GM12874 (cell line): ENCODE results near the gene SLC39A11.

Experiments
- TF ChIP-seq, protein P1 (sequence below): IDR thresholded peaks from 2 replicates; pipeline ENCODE4 v1.5.1; 2011; ENCODE audit warnings: low read depth, mild to moderate bottlenecking, control low read depth, low read length, moderate library complexity; ENCODE audit not compliant: insufficient read depth

The SLC39A11 gene

DNA sequence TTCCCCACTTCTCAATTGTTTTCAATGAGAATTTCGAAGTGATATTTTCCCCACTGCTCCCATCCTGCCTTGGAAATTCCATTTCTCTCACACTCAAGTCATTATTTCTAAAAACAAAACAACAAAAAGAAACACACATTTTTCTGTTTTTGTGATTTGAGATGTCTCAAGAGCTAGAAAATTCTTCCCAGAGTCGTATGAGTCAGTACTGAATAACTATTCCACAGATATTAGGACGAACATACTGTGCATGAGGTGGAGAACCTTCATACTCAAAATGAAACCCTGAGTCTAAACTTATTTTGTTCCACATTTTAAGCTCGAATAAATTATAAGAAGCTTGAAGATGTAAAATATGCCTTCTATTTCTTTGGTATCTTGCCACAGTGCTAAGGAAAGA lies 204.6 kb downstream of the SLC39A11 start:
- TF ChIP-seq, protein P1, sequence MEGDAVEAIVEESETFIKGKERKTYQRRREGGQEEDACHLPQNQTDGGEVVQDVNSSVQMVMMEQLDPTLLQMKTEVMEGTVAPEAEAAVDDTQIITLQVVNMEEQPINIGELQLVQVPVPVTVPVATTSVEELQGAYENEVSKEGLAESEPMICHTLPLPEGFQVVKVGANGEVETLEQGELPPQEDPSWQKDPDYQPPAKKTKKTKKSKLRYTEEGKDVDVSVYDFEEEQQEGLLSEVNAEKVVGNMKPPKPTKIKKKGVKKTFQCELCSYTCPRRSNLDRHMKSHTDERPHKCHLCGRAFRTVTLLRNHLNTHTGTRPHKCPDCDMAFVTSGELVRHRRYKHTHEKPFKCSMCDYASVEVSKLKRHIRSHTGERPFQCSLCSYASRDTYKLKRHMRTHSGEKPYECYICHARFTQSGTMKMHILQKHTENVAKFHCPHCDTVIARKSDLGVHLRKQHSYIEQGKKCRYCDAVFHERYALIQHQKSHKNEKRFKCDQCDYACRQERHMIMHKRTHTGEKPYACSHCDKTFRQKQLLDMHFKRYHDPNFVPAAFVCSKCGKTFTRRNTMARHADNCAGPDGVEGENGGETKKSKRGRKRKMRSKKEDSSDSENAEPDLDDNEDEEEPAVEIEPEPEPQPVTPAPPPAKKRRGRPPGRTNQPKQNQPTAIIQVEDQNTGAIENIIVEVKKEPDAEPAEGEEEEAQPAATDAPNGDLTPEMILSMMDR, result no peak

DNA sequence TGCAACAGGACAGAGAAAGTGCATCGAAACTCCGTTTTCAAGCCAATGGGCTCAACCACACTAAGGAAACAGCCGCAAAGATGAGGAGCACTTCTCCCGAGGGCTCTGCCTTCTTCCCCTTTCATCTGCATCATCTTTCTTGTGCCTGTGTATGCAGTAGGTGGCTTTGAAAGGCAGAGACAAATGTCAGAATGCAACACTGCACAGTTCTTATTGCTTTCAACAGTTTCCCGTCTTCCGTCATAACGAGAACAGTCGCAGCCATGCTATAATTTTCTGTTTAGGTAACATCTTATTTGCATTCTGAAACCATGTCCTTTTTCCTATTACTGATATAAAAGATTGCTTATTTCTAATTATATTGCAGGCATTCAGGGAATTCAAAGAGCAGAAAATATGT lies 205.2 kb downstream of the SLC39A11 start:
- TF ChIP-seq, protein P1, result no peak

DNA sequence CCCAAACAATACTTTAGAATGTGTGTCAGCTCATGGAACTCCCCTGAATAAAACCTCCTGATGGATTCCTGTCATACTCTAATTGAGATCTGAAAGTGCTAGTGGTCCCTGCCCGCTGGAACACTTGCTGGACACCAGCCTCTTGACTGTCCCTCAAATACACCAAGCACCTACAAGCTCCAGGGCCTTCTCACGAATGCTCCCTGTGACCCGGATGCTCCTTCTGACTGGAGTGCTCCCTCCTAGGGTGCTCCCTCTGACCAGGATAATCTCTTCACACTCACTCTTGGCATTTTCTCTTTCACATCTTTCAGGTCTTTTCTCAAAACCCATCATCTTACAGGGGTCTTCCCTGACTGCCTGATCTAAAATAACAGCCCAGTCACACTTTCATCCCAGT lies 205.9 kb downstream of the SLC39A11 start:
- TF ChIP-seq, protein P1, result no peak

DNA sequence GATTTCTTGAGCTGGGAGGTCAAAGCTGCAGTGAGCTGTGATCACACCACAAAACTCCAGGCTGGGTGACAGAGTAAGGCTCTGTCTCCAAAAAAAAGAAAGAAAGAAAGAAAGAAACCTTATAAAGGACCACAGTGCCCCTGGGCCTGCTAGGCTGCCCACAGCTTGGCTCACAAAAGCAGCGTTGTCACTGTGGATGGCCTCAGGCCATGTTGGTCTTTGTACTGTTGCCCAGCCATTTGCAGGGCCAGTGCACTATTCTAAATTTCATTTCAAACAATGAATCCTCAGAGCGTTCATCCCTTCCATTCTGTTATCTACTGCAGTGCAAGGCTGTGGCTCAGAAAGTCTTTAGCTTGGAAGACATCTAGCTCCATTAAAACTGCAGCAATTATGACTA lies 208.4 kb downstream of the SLC39A11 start:
- TF ChIP-seq, protein P1, result no peak

DNA sequence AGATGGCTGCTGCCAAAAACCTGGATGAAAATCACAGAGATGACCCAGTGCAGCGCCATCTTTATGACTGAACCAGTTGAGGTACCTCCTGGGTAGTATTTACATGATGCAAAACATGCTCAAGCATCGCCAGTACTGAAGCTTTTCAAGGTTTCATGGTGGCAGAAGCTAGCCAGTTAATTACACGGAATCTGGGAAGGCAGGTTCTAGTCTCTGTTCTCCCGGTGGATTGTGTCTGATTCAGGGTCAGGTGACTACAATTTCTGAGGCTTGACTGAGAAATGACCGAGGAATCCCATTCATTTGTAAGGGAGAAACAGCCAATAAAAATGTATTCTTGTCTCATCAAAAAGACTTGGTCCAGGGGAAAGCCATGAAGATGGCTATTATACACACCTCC lies 209.1 kb downstream of the SLC39A11 start:
- TF ChIP-seq, protein P1, result no peak

DNA sequence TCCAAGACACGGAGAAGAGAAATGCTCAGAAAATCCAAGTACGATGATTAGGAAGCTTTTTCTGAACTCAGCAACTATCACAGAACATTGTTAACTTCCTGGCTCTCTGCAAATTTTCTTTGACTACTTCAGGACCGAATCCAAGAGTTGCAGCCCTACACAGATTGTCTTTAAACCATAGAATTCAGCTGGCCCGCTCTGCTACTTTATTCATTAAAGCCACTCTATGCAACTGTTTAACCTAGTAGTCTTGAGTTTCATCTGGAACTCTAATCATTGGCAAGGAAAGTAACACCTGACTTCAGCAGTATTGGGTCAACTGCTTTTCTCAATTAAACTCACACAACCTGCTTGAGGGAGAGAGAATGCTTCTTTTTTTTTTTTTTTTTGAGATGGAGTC lies 210.1 kb downstream of the SLC39A11 start:
- TF ChIP-seq, protein P1, result no peak

DNA sequence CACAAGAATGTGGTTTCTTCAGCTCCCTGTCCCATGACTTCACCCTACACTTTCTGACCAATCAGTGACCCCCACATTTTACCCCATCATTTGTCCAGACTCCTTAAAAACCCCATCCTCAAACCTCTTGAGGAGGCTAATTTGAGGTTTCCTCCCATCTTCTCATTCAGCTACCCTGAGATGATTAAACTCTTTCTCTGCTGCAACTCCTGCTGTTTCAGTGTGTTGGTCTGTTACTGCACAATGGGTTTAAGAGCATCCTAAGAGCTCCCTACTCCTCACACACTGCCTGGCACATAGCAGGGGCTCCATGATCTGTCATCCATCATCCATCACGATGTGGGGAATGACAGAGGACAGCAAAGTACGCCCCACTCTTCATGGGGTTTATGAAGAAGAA lies 212.6 kb downstream of the SLC39A11 start:
- TF ChIP-seq, protein P1, result no peak
